GM19035 (cell line): ENCODE data around the gene MTA2.
"Not testable (repeated sequence)": the region's sequence is repeated elsewhere in the genome, so short reads cannot be mapped to it uniquely, and the experiment has no call there.

Experiments
- ATAC-seq: cut with Tn5 transposase; IDR thresholded peaks from one replicate; pipeline ENCODE4 v1.9.1; 2021; ENCODE audit not compliant: unreplicated experiment

MTA2 gene

DNA sequence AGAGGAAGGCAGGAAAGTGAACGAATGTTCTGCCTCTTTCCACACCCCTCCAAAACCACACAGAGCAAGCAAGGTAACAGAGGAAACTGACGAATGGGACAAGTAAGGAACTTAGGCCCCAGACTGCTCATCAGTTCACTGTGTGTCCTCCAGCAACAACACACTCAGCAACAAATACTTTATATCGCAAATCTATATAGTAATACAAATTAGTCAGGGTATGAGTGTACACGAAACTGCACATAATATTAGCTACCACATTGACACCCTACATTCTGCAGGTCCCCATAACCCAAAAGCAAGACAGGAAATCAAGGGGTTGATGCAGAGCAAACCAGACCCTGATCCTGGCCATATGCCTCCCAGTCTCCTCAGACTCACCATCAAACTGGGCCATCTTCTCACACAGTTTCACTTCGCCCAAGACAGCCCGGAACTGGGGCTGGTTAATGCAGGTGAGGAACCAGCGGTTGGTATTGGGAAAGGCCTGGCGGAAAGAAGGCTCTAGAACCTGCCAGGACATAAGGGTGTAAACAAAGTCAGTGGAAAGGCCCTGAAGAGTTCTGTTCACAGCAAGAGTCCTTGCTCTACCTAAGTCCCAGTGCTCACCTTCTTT is 34.5 kb downstream of the MTA2 start:
- no peak for ATAC-seq

DNA sequence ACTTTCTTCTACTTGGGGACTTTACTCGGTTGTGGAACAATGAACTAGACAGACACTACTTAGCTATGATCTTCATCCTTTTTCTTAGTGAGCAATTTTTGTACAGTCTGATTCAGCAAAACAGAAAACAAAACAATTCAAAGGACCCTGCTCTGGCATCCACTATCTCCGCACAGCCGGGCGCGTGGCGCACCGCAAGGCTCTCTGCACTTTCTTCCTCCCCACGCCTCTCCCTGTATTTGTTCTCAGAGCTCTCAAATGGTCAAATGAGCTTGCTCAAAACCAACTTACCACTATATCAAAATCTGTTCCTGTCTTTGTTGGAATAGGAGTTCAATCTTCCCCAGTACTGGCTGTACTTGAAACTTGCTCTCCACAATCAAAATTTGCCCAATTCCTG is 35.4 kb downstream of the MTA2 start:
- ATAC-seq, result no peak

DNA sequence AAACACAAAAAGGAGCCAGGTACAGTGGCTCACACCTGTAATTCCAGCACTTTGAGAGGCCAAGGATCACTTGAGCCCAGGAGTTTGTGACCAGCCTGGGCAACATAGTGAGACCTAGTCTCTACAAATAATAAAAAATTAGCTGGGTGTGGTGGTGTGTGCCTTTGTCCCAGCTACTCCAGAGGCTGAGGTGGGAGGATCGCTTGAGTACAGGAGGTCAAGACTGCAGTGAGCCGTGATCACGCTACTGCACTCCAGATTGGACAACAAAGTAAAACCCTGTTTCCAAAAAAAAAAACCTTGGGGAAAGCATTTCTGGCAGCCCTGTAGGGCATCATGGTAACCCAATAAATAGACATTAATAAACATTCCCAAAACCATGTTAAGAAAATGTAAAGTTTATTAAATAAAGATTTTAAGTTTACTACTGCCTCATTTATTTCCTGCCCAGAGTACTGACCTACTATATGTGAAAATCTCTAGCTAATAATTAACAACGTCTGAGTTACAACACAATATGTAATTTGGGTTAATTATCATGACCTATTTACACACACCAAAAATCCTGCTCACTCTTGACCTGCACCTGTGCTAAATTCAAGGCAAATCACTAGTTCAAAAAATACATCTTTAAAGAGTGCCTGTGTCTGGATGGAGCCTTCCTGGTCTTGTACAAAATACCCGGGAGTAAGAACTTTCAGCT is 36.4 kb downstream of the MTA2 start:
- no peak for ATAC-seq

DNA sequence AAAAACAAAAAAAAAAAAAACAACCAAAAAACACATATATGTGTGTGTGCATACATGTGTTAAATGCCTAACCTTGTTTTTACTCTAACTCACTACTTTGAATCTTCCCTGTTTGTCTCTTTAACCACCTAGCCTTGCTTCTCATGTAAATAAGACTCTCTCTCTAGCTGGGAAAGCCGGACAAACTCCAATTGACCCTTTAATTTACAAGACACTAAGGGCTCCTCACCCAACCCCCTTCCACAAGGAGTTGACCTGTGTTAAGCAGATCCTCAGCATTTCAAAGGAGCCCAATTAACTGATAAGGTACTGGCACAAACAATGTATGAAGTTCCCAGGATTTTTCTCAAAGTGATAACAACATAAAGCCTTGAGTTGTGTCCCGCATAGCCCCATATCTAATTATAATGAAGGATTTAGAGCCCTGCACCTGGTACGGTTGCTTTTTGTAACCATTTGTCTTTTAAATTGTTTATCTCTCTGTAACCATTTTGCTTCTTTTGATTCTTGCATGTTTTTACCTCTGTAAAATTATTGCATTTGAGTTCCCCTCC is 39.9 kb downstream of the MTA2 start:
- ATAC-seq, result not testable (repeated sequence)

DNA sequence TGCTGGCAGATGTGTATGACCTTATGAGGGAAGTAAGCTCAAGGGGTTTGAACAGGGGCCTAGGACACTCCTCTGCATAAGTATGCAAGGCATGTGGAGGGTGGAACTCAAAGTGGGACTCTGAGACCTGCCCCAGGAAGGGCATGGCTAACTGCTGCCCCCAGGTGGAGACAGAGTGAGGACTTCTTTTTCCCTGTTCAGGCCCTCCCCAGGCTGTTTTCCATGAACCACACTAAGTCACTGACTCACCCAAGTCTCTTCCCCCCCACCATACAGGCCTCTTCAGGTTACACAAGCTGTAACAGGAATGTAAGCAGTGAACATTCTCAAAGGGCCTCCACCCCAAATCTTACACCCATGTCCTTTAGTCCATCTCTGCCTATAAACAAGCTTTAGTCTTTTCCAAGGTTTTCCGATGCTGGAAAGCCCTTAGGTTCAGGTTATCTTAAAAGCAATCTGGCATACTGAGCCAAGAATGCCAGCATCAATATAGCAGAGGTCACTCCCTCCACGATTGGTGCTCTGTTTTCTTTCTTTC is 41.0 kb downstream of the MTA2 start:
- no peak for ATAC-seq

DNA sequence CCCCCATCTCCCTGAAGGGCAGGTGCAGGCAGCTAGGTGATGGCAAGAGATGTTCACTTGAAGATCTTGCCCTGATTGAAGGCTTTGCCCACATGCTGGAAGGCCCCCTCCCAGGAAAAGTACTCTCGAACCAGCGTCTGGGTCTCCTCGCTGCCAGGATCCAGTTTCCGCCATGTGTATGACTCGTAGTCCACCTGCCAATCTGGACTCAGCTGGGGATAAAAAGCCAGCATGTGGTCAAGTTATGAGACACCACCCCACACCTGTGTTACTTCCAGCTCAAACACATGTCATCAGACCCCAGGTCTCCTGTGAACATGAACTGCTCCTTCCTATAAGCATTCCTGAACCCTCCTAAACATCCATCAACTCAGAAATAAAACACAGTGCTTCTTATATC is 42.0 kb downstream of the MTA2 start:
- ATAC-seq, result not testable (repeated sequence)

DNA sequence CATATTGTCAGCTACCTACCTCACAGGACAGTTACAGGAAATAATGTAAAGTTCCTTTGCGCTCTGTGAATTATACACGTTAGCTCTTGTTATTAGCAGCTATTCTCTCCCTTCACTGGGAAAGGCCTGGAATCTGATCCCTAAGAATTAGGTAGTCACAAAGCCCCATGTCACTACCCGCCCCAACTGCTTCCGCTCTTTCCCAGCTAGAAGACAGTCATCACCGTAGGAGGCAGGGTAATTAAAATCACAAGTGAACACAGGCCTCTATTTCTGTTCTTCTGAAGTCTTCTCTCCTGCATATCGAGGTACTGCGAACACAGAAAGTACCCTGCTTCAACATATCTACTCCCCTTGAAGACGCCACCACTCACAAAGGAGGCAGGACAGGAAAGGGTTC is 42.5 kb downstream of the MTA2 start:
- ATAC-seq, result no peak

DNA sequence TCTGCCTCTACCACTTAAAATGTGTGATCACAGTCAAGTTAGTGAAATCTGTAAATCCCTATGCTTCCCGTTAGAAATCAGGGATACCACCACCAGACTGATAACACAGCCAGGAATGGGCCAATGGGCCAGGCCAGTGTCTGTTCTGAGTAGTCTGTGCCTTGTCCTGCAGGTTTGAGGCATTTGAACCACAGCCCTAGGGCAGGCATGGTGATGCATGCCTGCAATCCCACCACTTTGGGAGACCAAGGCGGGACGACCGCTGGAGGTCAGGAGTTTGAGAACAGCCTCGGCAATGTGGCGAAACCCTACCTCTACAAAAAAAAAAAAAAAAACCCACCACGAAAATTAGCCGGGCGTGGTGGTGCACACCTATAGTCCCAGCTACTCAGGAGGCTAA is 43.0 kb downstream of the MTA2 start:
- ATAC-seq, result no peak

DNA sequence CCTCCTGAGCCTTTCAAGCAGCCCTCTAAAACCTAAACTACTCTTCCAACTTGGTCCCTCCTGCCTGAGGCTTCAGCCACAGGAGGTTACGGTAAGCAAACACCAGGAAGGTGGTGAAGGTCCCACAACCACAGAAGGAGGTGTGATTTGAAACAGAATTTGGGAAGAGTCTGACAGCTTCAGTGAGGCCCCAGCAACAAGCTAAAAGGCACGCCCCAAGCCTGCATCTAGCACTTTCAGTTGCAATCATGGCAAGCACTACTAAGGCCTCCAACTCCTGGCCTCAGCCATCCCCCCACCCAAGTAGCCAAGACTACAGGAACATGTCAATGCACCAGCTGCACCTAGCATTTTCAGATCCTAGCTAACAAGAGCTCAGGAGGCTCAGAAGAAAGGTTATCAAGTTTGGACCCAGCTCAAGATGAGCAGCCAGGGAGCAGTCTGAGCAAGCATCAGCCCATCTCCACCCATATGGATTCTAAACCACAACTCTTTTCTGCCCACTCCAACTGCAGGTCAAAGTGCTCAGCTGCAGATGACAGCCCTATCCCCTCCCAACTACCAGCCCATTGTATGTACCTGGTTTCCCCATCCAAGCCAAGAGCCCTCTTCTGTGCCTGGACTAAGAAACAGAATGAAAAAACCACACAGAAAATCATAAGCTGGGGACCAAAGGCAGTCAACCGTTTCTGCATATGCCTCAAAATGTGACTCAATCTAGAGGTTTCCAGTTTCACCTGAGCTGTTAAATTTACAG is 44.6 kb downstream of the MTA2 start:
- ATAC-seq, result no peak

DNA sequence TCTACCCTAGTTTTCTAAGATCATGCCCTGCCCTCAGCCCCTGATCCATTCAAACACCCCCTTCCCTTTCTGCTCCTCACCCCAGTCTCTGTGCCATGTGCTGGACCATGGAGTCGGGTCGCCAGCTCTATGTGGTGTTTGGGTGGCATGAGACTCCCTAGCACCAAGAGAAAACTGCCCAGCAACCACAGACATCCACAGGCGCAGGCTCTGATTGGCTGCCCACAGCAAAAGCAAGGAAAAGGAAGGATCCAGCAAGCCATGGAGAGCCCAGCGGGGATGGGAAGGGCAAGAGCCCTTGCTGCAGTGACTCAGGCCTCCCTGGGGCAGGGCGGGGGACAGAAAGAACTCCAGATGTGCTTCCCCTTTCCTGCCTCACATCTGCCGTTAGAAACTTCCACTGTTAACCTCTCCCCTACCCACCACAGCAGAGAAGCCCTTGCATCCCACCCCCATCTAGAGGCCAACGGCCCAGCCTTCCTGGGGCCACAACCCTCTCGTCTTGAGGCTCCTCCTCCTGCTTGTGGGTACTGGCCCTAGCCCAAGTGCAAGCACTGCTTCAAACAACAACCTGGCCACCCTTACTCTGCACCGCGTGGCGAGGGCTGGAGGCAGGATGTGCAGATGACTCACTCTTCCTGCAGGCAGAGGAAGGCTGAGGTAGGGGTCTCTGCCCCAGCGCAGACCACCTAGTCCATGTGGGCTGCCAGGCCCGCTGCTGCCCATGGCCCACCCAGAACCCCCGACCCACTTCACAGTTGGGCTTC is 45.4 kb downstream of the MTA2 start:
- peak; percentile 36 for ATAC-seq

DNA sequence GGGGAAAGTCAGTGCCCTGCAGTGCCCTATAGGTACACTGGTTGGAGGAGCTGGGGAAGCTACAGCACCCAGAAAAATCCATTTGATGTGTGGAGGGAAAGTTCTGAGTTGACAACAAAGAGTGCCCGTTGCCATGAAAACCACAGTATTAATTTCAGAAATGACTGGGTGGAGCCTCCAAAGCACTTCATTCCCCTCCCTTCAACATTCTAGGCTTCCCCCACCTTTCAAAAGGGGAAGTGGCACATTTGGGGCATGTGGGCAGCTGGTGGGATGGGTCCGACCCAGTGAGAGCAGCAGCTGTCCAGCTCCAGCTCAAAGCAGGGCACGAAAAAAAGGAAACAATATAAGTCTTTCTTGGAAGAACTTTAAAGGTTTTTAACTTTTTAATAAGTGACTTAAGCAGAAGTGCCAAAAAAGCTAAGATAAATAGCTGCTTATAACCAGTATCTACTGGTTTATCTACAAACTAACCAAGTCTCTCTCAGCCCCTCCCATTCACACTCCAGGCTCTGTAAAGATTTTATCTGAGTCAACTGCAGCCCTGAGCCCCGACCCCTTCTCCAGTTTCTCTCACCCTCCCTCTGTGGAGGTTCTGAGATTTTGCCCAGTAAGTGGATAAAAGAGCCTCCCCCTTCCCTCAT is 46.1 kb downstream of the MTA2 start:
- ATAC-seq, result peak; percentile 40

DNA sequence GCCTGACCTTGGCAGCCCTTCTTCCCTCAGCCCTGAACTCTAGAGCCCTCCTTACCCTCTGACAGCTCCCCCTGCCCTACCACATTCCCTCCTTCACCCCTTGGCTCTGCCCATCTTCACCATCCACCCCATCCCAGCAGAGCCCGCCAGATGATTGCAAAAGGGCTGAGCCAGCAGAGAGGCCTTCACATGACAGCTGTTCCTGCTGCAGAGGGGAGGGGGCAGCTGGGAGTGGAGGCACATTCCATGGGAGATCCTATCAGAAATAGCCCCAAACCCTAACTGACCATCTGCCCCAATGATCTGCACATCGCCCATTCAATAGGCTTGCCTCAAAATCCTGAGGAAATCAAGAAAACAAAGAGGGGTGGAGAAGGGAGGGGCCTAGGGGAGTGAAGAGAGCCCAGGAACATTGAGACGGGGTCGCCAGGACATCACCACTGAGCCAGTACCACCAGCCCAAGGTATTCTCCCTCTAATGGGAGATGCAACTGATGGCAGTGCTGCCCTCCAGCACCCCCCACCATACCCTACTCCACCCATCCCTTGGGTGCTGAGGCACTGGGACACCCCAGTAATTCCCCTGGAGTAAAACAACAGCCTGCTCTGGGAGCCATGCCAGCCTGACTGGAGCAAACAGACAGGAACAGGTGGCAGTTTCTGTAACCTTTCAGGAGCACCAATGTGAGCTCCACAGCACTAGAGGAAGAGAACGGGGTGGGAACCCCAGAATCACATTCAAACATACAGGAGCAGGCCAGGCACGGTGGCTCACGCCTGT is 47.1 kb downstream of the MTA2 start:
- no peak for ATAC-seq

DNA sequence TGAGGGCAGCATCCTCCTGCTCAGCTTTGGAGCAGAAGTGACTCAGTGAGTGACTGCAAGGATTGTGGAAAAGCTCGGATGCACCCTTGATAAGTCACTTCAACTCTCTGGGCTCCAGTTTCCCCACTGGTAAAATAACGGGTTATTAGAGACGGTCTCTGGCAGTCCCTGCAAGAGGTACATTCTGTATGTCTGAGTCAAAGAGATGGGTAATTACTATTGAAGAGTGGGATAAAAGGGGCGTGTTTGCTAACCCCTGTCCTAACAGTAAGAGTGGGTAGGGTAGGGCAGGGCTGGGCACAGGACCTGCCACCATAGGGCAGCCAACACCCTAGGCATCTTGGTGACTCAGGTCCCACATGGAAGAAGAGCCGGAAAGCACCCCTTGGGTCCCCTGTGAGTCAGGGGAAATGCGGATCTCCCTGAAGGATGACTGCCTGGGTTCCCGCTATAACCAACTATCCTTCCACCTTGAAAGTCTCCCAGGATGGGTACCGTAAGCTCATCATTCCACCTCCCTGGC is 47.8 kb downstream of the MTA2 start:
- ATAC-seq, result no peak

DNA sequence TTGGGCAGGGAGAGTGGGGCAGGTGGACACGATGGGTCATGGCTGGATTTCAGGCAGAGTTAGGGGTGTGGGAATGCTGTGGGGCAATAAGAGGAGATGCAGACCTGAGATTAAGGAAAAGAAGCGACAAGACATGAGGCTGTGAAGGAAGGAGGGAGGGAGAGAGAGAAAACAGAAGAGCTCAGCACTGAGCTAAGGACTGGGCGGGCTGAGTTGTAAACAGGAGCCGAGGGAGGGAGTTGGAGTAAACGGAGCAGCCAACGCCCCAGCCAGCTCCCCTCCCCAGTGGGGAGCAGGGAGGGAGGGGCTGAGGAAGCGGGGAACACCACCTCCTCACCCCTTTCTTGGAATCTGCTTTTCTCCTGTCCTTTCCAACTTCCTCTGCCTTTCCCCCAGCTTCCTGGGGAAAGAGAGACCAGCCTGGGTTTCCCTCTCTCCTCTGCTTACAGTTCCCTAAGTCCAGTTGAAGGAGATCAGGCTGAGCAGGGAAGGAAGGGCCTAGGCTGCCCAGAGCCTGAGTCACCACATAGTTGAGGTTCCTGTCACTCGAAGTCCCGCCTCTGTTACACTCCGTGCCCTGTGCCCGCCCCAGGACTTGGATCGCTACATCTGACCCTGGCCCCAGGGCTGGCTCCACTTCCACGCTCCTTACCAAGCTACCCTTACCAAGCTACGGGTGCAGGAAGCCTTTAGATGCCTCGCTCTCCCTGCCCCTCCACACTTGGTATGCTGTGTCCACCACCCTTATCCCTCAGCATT is 48.4 kb downstream of the MTA2 start:
- ATAC-seq, result no peak

DNA sequence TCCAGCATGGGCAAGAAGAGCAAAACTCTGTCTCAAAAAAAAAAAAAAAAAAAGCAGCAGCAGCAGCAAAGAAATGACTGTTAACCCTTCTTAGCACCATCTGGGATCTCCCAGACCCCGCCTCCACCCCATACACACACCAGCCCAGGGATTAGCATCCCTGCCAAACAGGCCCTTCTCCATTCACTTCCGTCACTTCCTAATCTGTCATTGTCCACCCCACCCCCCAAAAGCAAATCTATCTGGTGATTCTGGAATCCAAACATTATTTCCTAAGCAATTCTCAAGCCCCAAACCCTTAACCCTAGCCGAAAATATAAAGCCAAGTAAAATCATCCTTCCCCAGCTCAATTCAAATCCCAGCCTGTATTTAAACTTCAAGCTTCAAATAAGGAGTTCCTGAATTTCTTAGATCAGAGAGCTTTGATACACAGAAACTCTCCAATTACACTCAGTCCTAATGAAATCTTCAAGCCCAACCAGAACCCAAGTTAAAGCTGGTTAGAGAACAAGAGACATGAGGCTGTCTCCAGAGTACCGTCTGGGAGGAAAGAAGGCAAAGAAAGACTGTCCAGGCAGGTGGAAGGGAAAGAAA is 49.1 kb downstream of the MTA2 start:
- ATAC-seq, result no peak

DNA sequence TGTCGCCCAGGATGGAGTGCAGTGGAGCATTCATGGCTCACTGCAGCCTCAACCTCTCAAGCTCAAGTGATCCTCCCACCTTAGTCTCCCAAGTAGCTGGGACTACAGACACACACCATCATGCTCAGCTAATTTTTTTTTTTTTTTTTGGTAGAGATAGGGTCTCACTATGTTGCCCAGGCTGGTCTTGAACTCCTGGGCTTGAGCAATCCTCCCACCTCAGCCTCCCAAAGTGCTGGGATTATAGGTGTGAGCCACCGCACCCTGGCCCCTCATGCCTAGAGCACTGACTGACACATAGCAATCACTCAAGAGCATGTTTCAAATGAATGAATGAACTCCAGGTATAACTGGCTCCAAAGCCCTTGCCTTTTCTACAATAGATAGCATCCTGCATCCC is 51.2 kb downstream of the MTA2 start:
- not testable (repeated sequence) for ATAC-seq

DNA sequence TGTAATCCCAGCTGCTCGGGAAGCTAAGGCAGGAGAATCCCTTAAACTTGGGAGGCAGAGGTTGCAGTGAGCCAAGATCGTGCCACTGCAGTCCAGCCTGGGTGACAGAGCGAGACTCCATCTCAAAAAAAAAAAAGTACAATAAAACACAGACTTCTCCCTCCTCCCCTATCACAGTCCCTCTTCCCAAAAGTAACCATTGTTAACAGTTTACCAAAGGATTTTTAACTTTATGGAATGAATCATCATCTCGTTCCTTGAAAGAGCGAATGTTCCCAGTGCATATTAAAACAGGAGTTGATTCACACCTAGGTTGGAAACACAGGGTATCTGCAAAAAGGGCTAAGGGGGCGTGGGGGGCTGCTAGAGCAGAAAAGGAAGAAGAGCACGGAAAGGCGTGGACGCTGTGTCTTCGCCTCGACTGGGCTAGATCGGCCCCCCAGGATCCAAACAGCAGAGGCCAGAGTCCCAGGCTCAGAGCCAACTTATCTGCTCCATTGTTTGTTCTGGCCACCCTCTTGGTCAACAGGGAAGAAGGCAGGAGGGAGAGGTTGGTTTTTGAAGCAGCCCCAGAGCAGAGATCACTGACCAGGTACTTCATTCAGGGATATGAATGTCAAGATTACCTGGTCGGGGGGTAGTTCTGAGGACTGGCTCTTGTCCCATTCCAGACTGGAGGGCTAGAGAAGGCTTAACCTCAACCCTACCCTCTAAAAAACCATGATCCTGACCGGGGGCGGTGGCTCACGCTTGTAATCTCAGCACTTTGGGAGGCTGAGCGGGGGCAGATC is 52.9 kb downstream of the MTA2 start:
- ATAC-seq, result no peak
